Measurements from ENCODE around the gene RYR3.

DNA sequence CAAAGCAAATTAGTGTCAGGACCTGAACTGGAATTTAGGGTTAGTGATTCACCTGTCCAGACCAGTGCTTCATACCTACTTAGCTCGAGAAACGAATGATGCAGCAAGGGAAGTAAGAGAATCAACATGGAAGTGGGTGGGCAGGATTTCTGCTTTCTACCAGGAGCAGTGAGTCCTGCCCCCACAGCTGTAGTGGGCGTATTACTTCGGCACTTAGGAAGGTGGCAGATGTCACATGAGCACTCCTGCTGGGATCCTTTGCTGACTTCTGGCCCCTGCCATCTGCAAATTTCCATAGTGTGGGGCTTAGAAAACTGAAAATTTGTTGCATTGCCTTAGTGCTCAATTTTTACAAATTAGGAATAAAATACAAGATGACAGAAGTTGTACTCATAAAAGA lies 31.2 kb downstream of the RYR3 start:
- no peak for TF ChIP-seq CTCF (IDR thresholded peaks at IDR 0.05)
- no peak for TF ChIP-seq POLR2A (IDR thresholded peaks at IDR 0.05)
